Activated T-cell treated with anti-CD3 and anti-CD28 coated beads for 24 hours (primary cell): ENCODE results near the gene PRKG1.

Experiments used
- DNase-seq: peaks from one replicate; pipeline ENCODE4 v3.0.0-alpha.2; 2020; ENCODE audit warnings: low read depth

The PRKG1 gene

DNA sequence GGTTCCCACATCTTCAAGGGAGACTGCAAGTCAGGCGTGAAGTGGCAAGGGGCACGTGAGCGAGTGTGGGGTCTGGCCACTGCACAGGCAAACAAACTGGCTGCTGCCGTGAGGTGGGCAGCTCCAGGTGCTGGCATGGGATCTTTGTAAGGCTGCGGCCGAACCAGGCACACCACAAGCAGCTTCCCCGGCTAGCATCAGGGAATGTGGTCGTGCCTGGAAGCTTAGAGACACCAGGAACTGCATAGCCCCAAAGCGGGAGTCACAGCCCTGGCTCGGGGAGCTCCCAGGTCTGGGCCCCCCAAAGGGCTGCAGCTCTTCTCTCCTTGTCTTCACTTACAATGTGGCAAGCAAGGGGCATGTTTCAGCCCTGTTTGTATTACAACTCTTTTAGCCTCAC is 988.9 kb downstream of the PRKG1 start:
- DNase-seq: no peak

GRCh38 chr10:52064084-52064845 is 990.0 kb downstream of the PRKG1 start:
- DNase-seq: no peak

GRCh38 chr10:52066383-52066782 is 992.1 kb downstream of the PRKG1 start:
- no peak for DNase-seq

GRCh38 chr10:52068485-52068884 is 994.2 kb downstream of the PRKG1 start:
- no peak for DNase-seq

DNA sequence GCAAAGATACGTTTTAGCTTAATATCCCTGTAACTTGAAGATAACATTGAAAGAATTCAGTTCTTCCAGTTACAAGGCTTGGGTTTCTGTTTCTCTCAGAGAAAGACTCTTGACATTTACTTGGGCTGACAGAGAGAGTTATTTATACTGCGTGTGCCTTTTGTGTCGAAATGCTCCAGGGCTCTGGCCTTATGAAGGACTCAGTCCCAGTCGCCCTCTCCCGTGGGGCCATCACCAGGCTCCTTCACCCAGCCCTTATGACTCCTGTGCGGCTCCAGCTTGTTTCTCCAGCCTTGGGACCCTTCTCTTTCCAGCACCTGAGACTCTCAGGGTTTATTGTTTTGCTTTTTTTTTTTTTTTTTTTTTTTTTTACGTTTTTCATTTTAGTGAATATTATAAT is 997.5 kb downstream of the PRKG1 start:
- no peak for DNase-seq

GRCh38 chr10:52074505-52075026 is 1000.3 kb downstream of the PRKG1 start:
- no peak for DNase-seq

DNA sequence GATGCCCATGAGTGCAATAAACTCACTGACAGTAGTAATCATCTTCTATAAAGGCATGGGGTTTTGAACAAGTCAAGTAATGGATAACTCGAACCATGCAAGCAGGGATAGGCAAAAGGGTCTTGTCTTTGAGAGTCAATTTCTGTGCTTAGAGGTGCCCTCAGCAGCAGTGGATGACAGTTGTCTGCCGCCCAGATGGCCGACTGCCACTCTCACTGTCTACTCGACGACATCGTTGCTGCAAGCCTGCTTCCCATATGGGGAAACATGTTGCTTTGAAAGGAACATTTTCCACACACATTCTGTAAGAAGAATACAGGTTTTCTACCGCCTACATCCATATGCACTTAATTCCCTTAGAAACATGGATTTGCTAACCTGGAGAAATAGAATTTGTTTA is 1003.5 kb downstream of the PRKG1 start:
- DNase-seq: no peak

DNA sequence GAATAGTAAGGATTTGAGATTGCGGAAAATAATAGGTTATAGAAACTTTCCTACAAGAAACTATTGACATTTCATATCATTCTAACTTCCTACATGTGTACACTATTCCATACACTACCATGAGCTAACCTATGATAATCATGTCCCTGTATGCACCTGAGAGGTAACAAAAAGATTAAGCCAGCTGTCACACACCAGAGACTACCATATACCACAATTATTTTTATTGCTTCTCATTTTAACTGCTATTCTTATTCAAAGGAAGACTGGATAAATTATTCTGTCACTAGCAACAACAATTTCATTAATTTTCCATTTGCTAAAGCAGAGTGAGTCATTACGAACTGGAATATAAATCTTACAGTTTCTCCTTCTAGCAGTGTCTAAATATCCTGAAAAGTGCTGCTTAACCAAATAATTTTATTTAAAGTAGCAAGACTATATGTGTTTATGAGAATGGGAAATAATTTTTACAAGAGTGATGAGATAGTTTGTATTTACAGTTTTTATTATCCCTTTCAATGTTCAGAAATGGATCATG is 1004.2 kb downstream of the PRKG1 start:
- no peak for DNase-seq

DNA sequence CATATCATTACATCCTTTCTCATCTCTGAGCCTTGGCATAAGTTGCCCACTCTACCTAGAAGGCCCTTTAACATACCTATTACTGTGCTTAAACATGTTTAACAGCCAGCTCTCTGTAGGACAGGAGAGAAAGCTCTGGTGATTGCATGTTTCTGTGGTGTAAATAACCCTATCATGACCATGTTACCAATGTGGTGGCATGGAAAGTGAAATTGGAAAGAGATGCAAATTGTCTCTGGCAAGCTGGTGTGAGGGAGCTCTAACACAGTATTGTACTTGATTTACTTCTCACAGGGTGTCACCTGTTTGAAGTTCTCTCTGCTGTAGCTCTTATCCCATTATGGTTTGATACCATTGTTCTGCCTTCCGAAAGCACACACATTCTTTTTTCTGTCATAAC is 1008.0 kb downstream of the PRKG1 start:
- DNase-seq: no peak

GRCh38 chr10:52083422-52083821 is 1009.1 kb downstream of the PRKG1 start:
- no peak for DNase-seq

DNA sequence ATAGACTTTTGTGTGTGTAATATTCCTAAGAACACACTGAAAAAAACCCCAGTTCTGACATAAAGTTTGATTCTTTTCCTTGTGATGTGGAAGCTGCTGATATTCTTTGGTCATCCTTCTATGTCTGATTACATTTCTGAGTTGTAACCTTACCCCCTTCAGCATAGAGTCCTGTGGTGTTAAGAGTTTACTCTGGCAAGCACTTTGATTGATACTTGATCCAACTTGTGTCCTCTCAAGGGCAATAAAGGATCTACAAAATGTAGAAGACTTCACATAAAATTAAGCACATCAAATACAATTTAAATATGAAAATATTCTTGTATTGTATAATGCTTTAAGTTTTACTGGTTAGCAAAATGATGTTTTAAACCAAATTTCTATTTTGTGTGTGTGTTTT is 1018.1 kb downstream of the PRKG1 start:
- no peak for DNase-seq

DNA sequence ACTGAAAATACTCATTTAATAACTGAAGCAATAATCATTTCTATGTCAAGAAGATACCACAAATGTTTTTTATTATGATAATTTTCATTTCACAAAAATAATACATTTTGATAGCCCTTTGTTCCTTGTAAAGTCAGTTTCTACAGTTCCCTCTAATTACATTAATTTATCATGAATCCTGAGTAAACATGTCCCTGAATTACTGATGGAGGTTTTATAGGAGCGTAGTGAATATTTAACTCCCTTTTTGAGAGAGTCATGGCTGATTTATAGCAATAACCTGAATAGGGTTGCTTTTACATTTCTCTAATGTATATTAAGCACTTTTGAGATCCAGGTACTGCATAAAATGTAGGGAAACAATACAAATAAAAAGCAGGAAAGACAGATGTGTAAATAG is 1023.8 kb downstream of the PRKG1 start:
- no peak for DNase-seq

DNA sequence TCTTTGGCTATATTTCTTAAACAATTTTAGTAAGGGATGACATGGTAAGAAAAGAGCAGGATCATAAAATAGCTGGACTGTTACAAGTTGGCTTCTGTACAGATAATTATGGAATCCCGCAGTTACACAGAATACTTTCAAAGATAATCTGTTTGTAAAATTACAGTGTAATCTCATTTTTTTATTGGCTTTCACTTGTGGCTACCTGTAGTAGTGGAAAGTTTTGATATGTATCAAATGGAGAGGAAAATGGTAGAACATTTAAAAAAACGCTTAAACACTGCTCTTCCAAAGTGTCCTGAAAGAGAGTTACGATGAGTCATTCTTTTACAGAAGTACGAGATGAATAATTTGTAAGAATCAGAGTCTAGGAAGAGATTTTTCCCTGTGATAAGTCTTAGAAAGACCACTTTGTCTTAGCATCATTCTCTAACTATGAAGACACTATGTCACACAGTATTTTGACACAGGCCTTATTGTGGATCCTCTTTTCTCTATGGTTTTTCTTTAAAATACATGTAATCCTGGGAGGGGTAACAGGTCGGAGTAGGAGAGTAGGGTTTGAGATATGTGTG is 1024.8 kb downstream of the PRKG1 start:
- DNase-seq: no peak

DNA sequence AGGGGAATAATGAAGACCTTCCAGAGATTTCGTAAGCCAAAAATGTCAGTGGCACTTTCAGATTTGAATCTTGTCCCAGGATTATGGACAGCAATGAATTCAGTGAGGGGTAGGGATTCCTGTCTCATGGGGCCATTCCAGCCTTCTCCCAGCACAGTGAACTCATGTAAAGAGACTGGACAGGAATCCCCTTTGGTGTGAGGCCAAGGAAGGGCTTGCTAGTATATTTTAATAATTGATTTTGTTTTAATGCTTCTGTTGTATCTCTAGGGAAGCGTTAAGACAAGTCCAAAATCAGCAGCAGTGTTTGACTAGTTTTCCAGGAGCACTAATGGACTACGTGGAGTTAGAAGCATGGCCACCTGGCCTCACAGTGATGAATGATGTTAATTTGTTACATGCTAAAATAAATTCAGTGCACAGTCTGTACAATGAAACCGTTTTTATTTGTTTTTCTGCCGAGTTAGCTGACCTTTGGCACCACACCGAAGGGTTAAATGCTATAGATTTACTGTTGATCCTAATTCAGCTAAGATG is 1025.8 kb downstream of the PRKG1 start:
- DNase-seq: no peak

DNA sequence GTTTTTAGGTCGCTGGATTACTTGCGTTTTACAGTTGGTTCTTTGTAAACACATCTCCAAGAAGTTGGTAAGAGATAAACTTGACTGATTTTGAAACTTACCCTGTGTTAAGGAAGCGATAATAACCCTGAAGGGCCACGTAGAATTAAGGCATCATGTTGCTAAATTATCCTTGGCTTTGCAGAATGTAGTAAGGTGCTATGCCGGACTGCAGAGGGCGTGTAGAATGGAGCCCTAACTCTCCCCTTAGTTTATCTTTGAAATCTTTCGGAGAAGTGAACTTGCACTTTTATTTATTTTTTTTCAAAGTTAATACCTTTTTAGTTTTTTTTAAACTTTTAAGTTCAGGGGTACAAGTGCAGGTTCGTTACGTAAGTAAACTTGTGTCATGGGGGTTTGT is 1031.0 kb downstream of the PRKG1 start:
- DNase-seq: no peak

- DNase-seq: no peak
Measured at GRCh38 chr10:52106011-52106410, 1031.7 kb downstream of the PRKG1 start.

DNA sequence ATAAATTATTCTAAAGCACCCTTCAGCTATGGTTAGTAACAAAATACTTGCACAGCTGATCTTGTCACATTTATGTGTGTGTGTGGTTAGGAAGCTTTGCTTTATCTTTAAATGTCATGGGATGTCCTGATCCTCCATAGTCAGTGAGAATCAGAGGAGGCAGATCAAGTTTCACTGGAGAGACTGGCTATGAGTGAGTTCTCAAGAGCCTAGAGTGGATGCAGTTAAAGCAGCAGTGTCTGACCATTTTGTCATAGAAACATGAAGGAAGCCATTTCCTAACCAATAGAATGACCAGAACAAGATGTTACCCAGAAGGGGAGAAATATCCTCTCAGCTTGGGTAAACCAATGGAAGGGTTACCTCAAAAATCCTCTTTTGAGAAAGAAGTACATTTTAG is 1032.6 kb downstream of the PRKG1 start:
- DNase-seq: no peak

- DNase-seq: no peak
Measured at GRCh38 chr10:52108236-52108635, 1033.9 kb downstream of the PRKG1 start.

GRCh38 chr10:52110576-52110975 is 1036.3 kb downstream of the PRKG1 start:
- DNase-seq: no peak

DNA sequence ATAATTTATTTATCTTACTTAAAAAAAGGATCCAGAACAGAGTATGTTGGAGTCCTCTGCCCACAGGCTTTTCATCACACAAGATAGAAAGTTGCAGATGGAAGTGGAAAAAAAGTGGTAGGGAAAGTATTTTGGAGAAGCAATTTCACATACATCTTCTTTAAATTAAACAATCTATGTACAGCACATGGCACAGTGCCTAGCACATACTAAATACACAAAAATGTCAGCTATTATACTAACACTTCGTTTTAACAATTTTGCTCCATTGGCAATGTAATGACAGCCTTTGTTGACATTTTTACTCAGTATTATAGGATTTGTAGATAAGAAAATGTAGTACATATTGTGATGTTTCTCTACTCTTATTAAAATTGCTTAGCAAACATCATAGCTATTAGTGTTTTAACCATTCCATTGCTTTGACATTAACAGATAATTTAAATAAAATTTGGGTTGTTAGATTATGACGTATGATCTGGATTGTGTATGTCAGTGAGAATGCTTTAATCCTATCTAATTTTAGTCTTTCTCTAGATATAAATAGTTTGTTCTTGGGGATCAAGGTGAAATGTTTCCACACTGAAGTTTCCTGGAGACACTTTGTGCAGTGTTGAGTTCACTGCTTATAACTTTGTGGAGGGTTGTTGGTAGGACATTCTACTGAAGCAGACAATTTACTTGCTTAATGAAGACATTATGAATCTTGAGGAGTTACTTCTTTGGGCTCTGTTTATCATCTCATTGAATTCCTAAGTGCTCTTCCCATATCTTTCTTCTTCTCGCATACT is 1037.0 kb downstream of the PRKG1 start:
- no peak for DNase-seq

DNA sequence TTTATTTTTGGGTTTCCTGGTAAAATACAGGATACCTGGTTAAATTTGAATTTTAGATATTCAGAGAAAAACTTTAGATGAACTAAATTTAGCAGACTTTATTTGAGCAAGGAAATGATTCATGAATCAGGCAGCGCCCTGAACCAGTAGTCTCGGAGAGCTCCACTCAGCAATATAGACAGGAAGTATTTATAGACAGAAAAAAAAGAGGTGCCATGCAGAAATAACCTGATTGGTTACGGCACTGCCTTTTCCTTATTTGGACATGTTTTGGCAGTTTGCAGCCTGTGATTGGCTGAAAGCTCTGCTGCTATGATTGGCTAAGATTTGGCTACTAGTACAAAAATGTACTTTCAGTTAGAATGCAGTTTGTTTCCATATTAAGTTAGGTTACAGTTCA is 1041.5 kb downstream of the PRKG1 start:
- DNase-seq: no peak

GRCh38 chr10:52119507-52119906 is 1045.2 kb downstream of the PRKG1 start:
- DNase-seq: no peak
